GM12891 (cell line): ENCODE results near the gene PTPRR.

Source experiments
- DNase-seq: peaks from one replicate; pipeline ENCODE4 v3.0.0; 2011; ENCODE audit warnings: low spot score; ENCODE audit not compliant: insufficient read length
- FAIRE-seq: peaks from 2 replicates; lab custom pipeline; 2011; peaks lifted over from hg19 to GRCh38; lab: Jason Lieb, UNC
- PAX5 ChIP-seq: IDR thresholded peaks from 2 replicates; pipeline ENCODE4 v1.6.1; 2011; ENCODE audit warnings: low read length, moderate library complexity, mild to moderate bottlenecking; ENCODE audit not compliant: insufficient read depth, severe bottlenecking
- POLR2A ChIP-seq: IDR thresholded peaks from 2 replicates; pipeline ENCODE4 v1.6.1; 2011; ENCODE audit warnings: low read depth, low read length, control low read depth
- POLR2AphosphoS5 ChIP-seq: IDR thresholded peaks from 2 replicates; pipeline ENCODE4 v1.6.1; 2011; ENCODE audit warnings: low read depth, low read length, control low read depth
- POU2F2 ChIP-seq: IDR thresholded peaks from 2 replicates; pipeline ENCODE4 v1.6.1; 2011; ENCODE audit warnings: low read depth, mild to moderate bottlenecking, control low read depth, low read length, moderate library complexity
- SPI1 ChIP-seq: IDR thresholded peaks from 2 replicates; pipeline ENCODE4 v1.6.1; 2011; ENCODE audit warnings: low read depth, low read length, control low read depth
- TAF1 ChIP-seq: IDR thresholded peaks from 2 replicates; pipeline ENCODE4 v1.6.1; 2011; ENCODE audit warnings: low read depth, low read length, control low read depth

Gene PTPRR

DNA sequence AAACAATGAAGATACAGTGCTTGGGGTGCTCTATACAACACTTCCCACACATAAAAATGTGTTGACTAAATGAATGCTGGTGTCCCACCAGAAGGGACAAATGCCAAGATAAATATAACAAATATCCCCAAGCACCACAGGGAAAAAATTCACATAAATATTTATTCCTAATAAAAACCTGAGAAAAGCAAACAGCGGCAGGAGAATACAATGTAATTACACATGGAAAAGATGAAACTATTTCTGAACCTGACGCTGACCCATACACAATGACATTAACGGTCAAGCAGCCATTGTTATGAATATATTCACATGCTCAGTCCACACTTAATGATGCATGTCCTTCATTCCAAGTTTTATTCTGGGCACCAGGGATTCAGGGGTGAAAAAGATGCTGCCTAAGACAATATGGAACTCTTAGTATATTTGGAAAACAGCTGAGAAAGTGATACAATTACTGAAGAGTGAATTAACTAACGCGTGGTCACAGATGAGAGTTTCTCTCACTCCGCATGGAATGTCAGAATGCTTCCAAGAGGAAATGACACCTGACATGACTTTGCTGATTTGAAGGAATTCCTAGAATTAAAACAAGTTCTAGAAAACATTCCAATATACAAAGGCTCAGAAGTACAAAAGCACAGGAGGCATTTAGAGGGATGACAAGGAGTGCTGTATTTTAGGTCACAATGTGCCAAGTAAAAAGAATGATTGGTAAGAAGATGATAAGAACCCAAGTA, 27.9 kb upstream of the PTPRR start:
- FAIRE-seq (no peak), DNase-seq (no peak)
- TF ChIP-seq SPI1 (no peak), POLR2AphosphoS5 (no peak), POU2F2 (no peak), PAX5 (no peak), POLR2A (no peak), TAF1 (no peak)

DNA sequence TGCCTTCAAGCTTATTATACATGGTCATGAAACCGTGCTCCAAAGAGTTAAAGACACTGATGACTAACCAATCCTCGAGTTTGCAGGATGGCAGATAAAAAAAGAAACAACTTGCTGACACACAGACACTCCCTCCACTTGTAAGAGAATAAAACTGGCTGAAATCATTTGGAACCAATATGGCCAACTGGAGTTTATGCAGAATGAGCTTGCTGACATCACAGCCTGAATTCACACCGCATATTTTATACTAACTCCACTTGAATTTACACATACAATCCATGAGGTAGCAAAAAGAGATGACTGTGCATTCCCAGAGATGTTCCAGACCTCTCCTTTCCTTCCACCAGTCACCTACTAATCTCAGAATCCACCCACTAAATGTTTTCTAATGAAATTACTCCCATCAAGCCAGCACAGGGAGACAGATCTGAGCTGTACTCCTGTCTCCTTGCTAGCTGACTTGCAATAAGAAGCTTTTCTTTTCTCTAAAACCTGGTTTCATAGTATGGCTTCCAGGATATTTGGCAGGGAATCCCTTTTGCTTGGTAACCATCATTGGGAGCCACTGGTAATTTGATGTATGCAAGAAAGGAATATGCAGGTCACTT, 15.8 kb upstream of the PTPRR start:
- FAIRE-seq (no peak), DNase-seq (no peak)
- no peak for TF ChIP-seq POLR2AphosphoS5
- no peak for TF ChIP-seq TAF1
- no peak for TF ChIP-seq PAX5
- no peak for TF ChIP-seq SPI1
- TF ChIP-seq POLR2A: no peak
- TF ChIP-seq POU2F2: no peak

DNA sequence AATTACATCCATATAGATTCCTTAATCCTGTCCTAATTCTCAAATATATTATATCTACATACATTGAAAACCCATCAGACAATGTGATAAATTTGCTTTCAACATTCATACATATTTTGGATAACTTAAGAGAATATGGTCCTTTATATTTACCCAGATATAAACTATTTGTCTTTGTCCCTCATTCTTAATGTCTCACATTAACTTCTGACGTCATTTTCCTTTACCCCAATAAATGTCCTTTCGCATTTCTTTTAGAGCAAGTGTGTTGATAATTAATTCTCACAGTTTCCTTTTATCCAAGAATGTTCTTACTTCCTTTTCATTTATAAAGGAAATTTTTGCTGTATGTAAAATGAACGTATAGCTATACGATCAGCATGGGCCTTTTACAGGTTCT, 12.6 kb upstream of the PTPRR start:
- TF ChIP-seq POLR2AphosphoS5 (no peak), TAF1 (no peak), PAX5 (no peak), POU2F2 (no peak), POLR2A (no peak), SPI1 (no peak)
- DNase-seq (no peak), FAIRE-seq (no peak)

DNA sequence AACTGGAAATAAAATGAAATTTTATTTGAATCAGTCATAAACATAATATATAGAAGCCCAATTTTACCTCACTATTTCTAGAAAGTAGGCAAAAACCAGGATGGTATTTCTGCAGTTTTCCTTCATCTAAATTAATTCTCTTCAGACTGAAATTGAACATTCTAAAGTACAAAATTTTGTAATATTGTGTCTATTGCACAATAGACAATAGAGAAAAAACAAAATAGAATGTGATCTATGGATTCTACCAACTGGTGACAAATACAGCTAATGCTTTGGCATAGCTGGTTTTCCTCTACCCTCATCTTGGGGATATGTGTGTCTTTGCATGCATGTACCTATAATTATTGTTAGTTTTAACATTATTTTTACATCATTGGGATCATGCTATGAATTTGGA, 8.5 kb upstream of the PTPRR start:
- FAIRE-seq: no peak
- no peak for DNase-seq
- TF ChIP-seq POLR2AphosphoS5: no peak
- no peak for TF ChIP-seq POU2F2
- no peak for TF ChIP-seq TAF1
- no peak for TF ChIP-seq PAX5
- TF ChIP-seq POLR2A: no peak
- no peak for TF ChIP-seq SPI1

DNA sequence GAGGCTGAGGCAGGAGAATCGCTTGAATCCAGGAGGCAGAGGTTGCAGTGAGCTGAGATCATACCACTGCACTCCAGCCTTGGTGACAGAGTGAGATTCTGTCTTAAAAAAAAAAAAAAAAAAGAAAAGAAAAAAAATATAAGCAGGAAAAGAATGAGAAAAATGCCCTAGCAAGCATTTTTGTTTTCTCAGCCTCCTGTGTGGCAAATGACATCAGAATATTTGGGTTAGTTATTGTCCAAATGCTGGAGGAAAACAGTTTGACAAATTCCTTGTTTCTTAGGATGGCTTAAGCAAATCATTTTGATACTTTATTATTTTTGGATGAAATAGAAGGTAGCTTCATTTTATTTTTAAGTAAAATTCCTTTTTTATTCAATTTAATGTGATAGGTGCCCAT, 7.5 kb upstream of the PTPRR start:
- TF ChIP-seq SPI1: no peak
- no peak for TF ChIP-seq POLR2AphosphoS5
- no peak for TF ChIP-seq PAX5
- no peak for TF ChIP-seq POLR2A
- TF ChIP-seq POU2F2: no peak
- TF ChIP-seq TAF1: no peak
- FAIRE-seq (no peak), DNase-seq (no peak)

DNA sequence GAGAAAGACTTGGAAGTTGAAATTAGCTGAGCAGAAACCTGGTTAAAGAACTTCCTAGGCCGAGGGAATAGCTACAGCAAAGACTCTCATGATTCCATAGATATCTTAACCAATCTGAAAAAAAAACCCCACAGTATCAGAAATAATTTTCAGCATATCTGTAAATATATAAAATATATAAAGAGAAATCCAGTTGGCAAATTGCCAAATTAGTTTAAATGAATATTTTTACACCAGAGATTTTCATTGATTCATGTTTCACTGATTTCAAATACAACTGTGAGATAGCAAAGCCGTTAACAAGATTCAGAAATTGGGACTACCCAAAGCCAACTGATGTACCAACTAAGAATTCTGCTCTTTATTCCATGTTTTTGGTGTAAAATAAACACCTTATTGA, 6.8 kb upstream of the PTPRR start:
- TF ChIP-seq SPI1 (no peak), POLR2A (no peak), TAF1 (no peak), PAX5 (no peak), POLR2AphosphoS5 (no peak), POU2F2 (no peak)
- no peak for DNase-seq
- no peak for FAIRE-seq

DNA sequence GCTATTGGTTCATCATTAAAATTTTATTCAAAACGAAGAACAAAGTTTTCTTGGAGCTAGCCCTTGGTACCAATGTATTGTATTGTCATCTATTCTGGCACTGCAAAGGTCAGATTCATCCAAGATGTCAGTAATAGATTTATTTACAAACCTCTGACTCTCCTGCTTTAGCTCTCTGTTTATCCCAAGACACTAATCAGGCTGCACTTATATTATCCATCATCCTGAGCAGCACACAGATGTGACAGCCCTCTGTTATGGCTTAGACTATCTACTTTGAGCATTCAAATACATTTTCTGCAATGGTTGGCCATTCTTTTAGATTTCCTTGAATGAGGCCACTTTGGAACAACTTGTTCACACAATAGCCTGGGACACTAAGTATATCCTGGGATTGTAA, 5.0 kb upstream of the PTPRR start:
- FAIRE-seq (no peak), DNase-seq (no peak)
- no peak for TF ChIP-seq POLR2A
- TF ChIP-seq POU2F2: no peak
- TF ChIP-seq TAF1: no peak
- TF ChIP-seq PAX5: no peak
- TF ChIP-seq POLR2AphosphoS5: no peak
- TF ChIP-seq SPI1: no peak

DNA sequence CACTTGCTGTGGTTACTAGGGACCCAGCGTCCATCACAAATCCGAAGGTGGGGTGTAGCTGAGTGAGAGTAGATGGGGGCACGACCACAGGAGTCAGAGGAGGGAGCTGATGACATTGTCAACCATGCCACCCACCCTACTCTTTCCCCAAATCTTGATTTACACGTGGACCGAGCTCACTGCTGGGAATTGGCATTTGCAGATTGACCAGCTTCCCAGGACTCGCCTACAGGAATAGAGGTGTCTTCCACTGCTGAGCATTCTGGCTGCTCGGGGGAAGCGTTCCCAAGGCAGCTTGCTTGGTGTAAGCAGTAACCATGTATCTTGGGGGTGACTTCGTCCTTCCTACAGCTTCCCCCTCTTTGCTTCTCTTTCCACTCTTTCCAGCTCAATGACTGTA, 353 bp upstream of the PTPRR start:
- no peak for FAIRE-seq

DNA sequence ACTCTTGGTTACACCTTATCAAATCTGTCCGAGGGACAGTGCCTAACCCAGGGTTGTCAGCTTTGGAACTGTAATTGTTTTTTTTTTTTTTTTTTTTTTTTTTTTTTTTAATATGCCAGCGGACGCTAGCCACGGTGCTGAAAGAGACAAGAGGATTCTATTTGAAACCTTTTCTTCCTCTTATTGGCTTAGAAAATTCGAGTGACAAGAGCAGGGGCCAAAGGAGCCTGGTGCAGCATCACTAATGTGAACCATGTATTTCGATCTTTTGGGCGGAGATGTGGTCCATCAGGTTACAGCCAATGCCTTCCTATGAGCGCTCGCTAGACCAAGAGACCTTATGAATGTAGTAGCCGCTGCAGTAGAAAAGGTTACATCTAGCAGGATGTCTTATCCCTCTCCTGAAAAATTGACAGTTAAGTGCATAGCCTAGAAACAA, 922 bp downstream of the PTPRR start:
- FAIRE-seq (no peak), DNase-seq (no peak)
- no peak for TF ChIP-seq POLR2AphosphoS5

More for the DNA sequence above, 353 bp upstream of the PTPRR start:
- DNase-seq: no peak
- TF ChIP-seq TAF1: no peak
- no peak for TF ChIP-seq POLR2A
- no peak for TF ChIP-seq POU2F2
- TF ChIP-seq POLR2AphosphoS5: no peak
- TF ChIP-seq SPI1: no peak
- TF ChIP-seq PAX5: no peak

DNA sequence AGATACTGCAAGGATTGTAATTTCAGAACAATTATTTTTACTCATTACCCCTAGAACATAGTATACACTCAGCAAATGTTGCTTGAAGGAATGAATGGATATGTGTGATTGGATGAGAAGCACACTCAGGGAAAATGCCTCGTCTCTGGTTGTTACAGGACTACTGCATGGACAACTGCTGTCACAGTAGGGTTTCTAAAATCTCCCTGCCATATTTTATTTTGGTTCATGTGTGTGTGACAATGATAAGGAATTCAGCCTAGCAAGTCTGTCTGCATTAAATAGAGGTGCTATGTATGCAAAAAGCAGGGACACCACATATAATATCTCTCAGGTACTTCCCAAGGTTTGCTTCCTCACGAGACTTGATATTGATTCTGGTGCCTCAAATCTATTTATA, 1.4 kb downstream of the PTPRR start:
- DNase-seq (no peak), FAIRE-seq (no peak)
- TF ChIP-seq TAF1 (no peak), SPI1 (no peak), POLR2AphosphoS5 (no peak)
